B cell (primary cell): ENCODE results near the gene XYLT1. TPM values are rescaled to one million over a fixed set of nuclear protein-coding genes. Genes with fewer than 3 reads are reported as not detected.

Experiments used
- polyA plus RNA-seq: library from polyadenylated mRNA; depleted of rRNA; stranded (reverse); fragments of >200 nt; gene quantifications from 2 replicates; pipeline ENCODE4 v1.2.3, GENCODE V29; 2012
- small RNA-seq: library from RNA; depleted of rRNA; stranded (forward); fragments of <200 nt; gene quantifications from one replicate; pipeline ENCODE3, GENCODE V24; 2012; ENCODE audit warnings: low replicate concordance, low read depth; ENCODE audit not compliant: insufficient read length
- total RNA-seq, 2 donors: library from RNA; stranded (reverse); fragments of 120-200 nt in 1 of 2; gene quantifications; 1 replicate in 1 of 2; 2 replicates in 1 of 2; pipeline versions ENCODE4 v1.2.3 to v1.2.4, GENCODE V29; 2013 to 2022

XYLT1 gene
- total and polyA plus RNA-seq, 2 donors (not counting 1 experiment from before 2014, with no cell fraction given) = 8.7 to 59.6 TPM

Small RNA genes lying within 50 kb of the gene (small RNA-seq; reads per million reads assigned to genes)
- gene AC109446.1 = not detected
